Measurements from ENCODE around the gene NEGR1.

The NEGR1 gene

DNA sequence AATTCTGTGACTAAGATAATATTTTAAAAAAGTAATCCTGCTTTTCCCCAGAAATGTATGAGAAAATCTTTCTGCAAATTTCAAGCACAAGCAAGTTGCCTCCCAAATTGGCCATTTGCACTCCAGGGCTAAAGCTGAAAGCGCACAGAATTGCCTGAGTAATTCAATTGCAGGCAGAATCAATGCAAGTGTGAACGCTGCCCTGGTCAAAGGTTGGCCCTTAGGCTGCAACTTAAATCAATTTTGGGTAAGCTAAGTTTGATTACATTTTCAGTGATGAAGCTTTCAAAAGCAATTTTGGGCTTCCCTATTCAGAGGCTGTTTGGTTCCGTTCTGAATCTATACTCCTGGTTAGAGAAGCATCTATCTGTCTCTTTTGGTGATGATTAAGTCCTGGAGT lies 699.7 kb downstream of the NEGR1 start:
- no peak for DNase-seq (ENCODE audit: low read depth in 2 of 2, low spot score in 1 of 2)

DNA sequence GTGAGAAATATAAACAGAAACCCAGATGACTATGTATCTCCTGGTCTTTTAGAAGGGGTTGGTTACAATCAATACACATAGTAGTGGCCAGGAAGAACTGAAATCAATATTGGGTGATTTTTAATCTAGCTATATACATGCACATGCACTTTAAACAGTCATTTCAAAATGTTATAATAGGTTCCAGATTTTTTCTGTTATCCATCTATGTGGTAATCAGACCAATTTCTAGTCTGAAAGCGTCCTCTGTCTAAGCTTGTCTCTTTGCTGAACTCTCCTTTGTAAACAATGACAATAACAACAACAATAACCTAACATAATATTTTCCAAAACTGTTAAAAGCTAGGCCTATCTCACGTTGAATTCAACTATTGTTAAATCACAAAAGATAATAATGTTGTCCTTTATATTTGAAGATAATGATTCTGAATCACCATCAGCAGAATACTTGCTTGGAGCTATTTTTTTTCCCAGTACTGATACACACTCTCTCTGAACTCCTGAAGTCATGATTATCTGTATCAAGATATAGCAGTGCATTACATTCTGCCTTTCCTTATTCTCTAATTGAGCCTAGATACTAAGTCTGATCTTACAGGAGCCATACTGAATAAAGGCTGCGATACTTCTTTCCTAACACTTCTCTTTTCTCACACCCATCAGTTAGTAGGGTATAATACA lies 704.7 kb downstream of the NEGR1 start:
- DNase-seq (ENCODE audit: low read depth in 2 of 2, low spot score in 1 of 2) = no peak

GRCh38 chr1:71572038-71572437 lies 710.3 kb downstream of the NEGR1 start:
- no peak for DNase-seq (ENCODE audit: low read depth in 2 of 2, low spot score in 1 of 2)

- no peak for DNase-seq (ENCODE audit: low read depth in 2 of 2, low spot score in 1 of 2)
Measured at GRCh38 chr1:71566413-71566812, 715.9 kb downstream of the NEGR1 start.

GRCh38 chr1:71565831-71566230 lies 716.5 kb downstream of the NEGR1 start:
- no peak for DNase-seq (ENCODE audit: low read depth in 2 of 2, low spot score in 1 of 2)

- DNase-seq (ENCODE audit: low read depth in 2 of 2, low spot score in 1 of 2) = no peak
Measured at GRCh38 chr1:71565262-71565661, 717.1 kb downstream of the NEGR1 start.

- DNase-seq (ENCODE audit: low read depth in 2 of 2, low spot score in 1 of 2) = no peak
Measured at GRCh38 chr1:71562298-71562697, 720.0 kb downstream of the NEGR1 start.

DNA sequence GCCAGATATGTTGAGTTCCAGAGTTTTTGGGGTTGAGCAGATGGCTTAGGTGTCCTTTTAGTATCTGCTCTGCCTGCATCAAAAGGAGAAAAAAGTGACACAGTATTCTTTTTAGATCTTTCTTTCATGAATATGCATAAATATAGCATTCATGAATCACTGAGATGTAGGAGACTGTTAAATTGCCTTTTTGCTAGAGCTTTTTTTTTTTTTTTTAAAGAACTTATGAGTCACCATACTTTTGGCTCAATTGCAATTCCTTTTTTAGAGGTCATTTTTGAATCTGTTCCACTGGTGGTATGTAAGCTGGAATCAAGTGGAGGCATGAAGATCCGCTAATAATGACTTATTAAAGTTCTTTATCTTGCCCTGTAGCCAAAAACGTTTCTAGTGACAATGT lies 720.6 kb downstream of the NEGR1 start:
- DNase-seq (ENCODE audit: low read depth in 2 of 2, low spot score in 1 of 2) = no peak

DNA sequence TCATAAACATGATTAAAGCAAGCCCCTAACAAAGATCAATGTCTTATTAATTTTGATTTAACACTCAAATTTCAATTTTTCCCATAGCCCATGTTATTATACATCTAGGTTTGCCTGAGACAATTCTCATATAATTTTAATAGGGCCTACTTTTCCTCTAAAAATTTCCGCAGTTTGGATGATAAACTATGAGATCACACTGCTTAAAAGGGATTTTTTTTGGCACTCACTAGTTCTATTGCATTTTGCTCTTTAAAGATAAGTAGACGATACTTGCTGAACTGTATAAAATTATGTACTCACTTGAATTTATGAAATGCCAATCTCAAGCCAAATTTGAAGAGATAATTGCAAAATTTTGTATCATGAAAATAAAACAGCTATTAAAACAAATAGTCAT lies 721.1 kb downstream of the NEGR1 start:
- no peak for DNase-seq (ENCODE audit: low read depth in 2 of 2, low spot score in 1 of 2)

- DNase-seq (ENCODE audit: low read depth in 2 of 2, low spot score in 1 of 2) = no peak
Measured at GRCh38 chr1:71559880-71560279, 722.5 kb downstream of the NEGR1 start.

- no peak for DNase-seq (ENCODE audit: low read depth in 2 of 2, low spot score in 1 of 2)
Measured at GRCh38 chr1:71557138-71557537, 725.2 kb downstream of the NEGR1 start.

- no peak for DNase-seq (ENCODE audit: low read depth in 2 of 2, low spot score in 1 of 2)
Measured at GRCh38 chr1:71548398-71548890, 733.9 kb downstream of the NEGR1 start.

- no peak for DNase-seq (ENCODE audit: low read depth in 2 of 2, low spot score in 1 of 2)
Measured at GRCh38 chr1:71542155-71542554, 740.2 kb downstream of the NEGR1 start.

- DNase-seq (ENCODE audit: low read depth in 2 of 2, low spot score in 1 of 2) = no peak
Measured at GRCh38 chr1:71533950-71534349, 748.4 kb downstream of the NEGR1 start.

- DNase-seq (ENCODE audit: low read depth in 2 of 2, low spot score in 1 of 2) = no peak
Measured at GRCh38 chr1:71532343-71532742, 750.0 kb downstream of the NEGR1 start.

DNA sequence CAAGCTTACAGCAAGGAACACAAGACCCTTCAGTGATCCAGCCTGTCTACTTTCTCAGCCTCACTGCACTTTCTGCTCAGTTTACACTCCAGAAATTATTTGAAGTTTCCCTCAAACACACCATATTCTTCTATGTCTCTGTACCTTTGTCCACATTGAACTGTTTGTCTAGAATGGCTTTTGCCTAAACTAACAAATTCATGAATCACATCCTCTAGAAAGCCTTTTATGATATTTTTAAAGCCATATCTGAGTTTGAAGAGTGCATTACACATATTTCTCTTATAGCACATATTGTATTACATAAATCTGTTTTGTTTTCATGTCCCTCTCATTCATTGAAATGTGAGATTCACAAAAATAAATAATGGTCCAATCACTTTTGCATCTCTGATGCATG lies 755.5 kb downstream of the NEGR1 start:
- no peak for DNase-seq (ENCODE audit: low read depth in 2 of 2, low spot score in 1 of 2)

GRCh38 chr1:71522721-71523120 lies 759.6 kb downstream of the NEGR1 start:
- DNase-seq (ENCODE audit: low read depth in 2 of 2, low spot score in 1 of 2) = no peak

GRCh38 chr1:71521655-71522264 lies 760.6 kb downstream of the NEGR1 start:
- no peak for DNase-seq (ENCODE audit: low read depth in 2 of 2, low spot score in 1 of 2)

DNA sequence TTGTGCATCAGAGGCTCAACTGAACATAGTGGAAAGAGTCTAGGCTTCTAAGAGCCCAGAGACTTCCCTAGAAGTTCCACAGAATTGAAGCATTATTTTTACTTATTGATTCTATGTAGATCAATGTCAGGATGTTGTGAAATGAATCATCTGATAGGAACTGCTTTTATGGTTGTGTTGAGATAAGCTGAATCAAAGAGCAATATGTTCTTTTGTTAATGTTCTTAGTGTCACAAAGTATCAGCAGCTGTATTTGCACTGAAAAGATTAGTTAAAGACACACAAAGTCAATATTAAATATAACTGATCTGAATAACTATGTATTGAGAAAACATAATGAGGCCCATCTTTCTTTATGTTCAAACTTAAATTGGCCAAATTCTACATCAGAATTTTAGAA lies 770.8 kb downstream of the NEGR1 start:
- DNase-seq (ENCODE audit: low read depth in 2 of 2, low spot score in 1 of 2) = no peak

- no peak for DNase-seq (ENCODE audit: low read depth in 2 of 2, low spot score in 1 of 2)
Measured at GRCh38 chr1:71510725-71511124, 771.6 kb downstream of the NEGR1 start.

DNA sequence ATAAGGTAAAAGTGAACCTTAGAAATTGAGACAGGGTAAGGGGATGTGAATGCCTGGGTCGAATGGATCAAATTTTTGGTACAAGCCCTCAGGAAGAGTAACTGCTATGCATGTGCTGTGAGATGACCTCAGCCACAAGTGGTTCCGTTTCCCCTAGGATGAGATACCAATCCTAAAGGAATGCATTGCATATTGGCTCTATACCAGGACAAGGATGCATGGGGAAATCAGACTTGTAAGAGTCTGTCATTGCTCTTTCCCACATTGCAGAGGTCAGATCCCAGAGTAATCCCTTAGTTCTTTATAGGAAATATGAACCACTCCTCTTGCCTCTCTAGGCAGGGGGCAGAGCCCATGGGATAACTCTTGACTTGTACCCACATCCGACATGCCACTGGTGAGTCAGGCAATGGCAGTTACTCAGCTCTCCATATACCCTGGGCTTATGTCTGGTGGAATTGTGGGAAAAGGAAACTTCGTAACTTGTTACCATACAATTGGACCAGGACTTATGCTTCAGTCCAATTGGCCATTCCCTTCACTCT lies 773.2 kb downstream of the NEGR1 start:
- DNase-seq (ENCODE audit: low read depth in 2 of 2, low spot score in 1 of 2) = no peak

- no peak for DNase-seq (ENCODE audit: low read depth in 2 of 2, low spot score in 1 of 2)
Measured at GRCh38 chr1:71502006-71502405, 780.3 kb downstream of the NEGR1 start.

- no peak for DNase-seq (ENCODE audit: low read depth in 2 of 2, low spot score in 1 of 2)
Measured at GRCh38 chr1:71498542-71498941, 783.8 kb downstream of the NEGR1 start.
